IPS-18c (cell line): ENCODE measurements around the gene COL1A1.
A peak's percentile ranks its signal among the peaks of the same experiment; 100 is the strongest.

Source experiments
- H3K4me3 ChIP-seq: 2 replicates; pipeline ENCODE4 v1.7.0; 2013; ENCODE audit warnings: low read depth, mild to moderate bottlenecking, low read length, moderate library complexity; ENCODE audit not compliant: insufficient read depth
- H3K9me3 ChIP-seq: one replicate; pipeline ENCODE4 v1.6.1; 2013; ENCODE audit warnings: mild to moderate bottlenecking, low read length, moderate library complexity; ENCODE audit not compliant: control insufficient read depth, insufficient read depth

COL1A1 gene

GRCh38 chr17:50218071-50218759, 16.8 kb upstream of the COL1A1 start:
- no peaks in the 10 kb centered on the region for H3K9me3 ChIP-seq
- no peak overlapping the region for H3K4me3 ChIP-seq

GRCh38 chr17:50217591-50217990, 16.2 kb upstream of the COL1A1 start:
- H3K9me3 ChIP-seq = no peaks in the 10 kb centered on the region
- H3K4me3 ChIP-seq = no peak overlapping the region

DNA sequence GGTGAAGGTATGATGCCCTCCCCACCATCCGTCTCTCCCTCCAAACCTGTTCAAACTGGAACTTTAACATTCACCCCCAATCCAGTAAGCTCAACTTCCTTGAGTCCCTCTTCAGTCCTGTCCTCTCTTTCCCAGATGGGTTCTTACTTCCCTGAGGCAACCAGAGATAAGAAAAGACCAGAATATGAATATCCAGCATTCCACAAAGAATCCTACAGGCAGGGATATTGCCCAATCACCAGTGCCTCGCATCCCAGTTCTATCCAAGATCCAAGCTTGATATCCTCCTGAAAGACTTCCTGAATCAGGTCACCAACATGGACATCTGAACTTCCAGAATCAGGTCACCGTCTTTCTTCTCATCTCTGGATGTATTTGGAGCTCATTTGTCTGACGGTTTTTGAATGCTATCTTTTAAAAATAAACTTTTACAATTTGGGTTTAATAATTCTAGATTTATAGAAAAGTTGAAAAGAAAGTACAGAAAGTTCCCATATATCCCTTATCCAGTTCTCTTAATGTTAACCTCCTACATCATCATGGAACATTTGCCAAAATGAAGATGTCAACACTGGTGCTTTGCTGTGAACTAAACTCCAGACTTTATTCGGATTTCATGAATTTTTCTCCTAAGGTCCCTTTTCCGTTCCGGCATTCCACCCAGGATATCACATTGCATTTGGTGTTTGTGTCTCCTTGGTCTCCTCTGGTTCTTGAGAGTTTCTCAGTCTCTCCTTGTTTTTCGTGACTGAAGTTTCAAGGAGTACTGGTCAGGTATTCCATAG, 13.7 kb upstream of the COL1A1 start:
- H3K4me3 ChIP-seq = no peak overlapping the region
- no peaks in the 10 kb centered on the region for H3K9me3 ChIP-seq

- H3K4me3 ChIP-seq = no peak overlapping the region
Measured at GRCh38 chr17:50213026-50214022, 11.9 kb upstream of the COL1A1 start.

GRCh38 chr17:50212121-50212843, 10.9 kb upstream of the COL1A1 start:
- H3K4me3 ChIP-seq = no peak overlapping the region

More at GRCh38 chr17:50213026-50214022, 11.9 kb upstream of the COL1A1 start:
- no peaks in the 10 kb centered on the region for H3K9me3 ChIP-seq

DNA sequence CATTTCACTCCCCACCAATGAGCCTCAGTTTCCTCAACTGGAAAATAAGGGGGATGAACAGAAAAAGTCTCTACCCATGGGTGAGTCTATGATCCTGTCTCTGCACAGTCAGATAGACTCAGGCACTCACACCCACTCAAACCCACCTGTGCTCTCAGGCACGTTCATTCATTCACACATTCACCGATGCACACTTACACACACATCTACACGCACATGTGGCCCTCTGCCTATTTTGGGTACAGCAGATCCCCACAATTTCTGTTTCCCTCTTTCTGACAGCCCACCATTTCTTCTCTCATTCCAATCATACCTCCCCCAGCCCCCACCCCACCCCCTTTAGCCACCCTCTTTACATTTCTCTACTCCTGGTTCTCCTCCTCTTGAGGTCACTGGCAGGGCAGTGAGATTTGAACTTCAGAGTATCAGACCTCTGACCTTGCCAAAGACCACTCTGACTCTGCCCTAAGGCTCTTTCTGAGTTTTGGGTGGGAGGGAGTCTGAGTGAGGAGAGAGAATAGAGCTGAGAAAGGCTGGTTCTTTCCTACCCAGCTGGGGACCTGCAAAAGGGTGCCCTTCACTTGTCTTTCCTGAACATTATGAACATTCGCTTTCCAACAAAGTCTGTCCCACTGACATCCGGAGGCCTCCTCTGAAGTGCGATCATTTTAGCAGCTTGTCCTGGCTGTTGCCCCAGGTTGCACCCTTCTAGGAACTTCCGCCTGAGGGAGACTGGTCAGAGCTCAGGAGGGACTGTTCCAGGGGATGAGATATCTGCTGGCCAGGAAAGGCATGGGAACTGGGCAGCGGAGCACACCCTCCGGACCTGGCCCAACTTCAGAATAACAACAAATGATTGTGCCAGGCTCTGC, 10.1 kb upstream of the COL1A1 start:
- Histone ChIP-seq H3K9me3 (no peaks in the 10 kb centered on the region), H3K4me3 (no peak overlapping the region; the same call in 1 of the 2 replicates)

More at GRCh38 chr17:50212121-50212843, 10.9 kb upstream of the COL1A1 start:
- no peaks in the 10 kb centered on the region for H3K9me3 ChIP-seq

- H3K4me3 ChIP-seq = no peak overlapping the region; the same call in 1 of the 2 replicates
- H3K9me3 ChIP-seq = no peaks in the 10 kb centered on the region
Measured at GRCh38 chr17:50210240-50211225, 9.1 kb upstream of the COL1A1 start.

- H3K4me3 ChIP-seq = no peak overlapping the region
- H3K9me3 ChIP-seq = no peaks in the 10 kb centered on the region
Measured at GRCh38 chr17:50209472-50210239, 8.2 kb upstream of the COL1A1 start.

- H3K9me3 ChIP-seq = no peaks in the 10 kb centered on the region
- no peak overlapping the region for H3K4me3 ChIP-seq
Measured at GRCh38 chr17:50209133-50209471, 7.7 kb upstream of the COL1A1 start.

DNA sequence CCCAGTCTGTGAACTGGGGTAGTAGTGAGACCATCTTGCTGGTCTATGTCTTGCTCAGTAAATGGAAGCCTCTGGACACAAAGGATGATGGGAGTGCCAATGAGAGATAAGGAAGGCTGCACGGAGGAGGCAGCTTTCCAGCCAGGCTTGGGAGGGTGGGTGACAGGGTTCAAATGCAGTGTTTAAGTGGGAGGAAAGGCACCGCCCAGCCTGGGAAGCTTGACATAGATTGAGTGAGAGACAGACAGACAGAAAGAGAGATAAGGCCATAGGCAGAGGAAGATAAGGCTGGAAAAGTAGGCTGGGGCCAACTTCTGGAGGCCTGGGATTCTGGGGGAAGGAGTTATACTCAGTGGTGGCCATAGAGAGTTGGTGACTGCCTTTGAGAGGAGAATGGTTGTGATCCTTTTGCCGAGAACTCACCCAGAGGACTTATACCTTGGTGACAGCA, 7.2 kb upstream of the COL1A1 start:
- Histone ChIP-seq H3K9me3 (no peaks in the 10 kb centered on the region), H3K4me3 (no peak overlapping the region)

DNA sequence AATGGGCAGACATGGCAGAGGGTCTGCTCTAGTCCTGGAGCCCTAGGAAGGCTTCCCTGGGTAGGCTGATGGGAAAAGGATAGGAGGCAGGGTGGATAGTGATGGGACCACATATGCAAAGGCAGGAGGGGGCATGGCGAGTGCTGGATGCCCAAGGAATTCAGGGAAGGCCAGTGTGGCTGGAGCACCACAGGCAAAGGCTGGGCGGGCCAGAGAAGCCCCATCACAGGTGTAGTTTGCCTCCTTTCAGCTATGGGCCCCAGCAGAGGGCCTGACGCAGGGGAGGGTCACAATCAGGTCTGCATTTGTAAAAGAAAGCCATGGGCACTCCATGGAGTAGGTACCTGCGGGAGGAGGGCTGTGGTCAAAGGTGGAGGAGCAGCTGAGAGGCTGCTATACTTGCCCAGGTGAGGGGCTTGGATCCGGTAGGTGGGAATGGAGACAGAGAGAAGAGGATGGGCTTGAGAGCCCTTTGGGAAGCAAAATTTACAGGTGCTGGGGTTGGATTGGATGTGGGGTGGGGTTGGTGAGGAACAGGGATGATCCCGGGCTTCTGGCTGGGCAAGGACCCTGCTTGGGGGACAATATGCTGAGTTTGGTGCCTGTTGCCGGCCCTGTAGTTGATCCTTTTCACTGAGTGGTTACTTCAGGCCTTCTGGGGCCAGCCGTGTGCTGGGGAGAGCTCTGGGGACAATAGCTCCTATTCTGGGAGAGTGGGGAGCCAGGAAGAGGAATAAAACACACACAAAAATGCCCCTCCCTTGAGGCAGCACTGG, 6.5 kb upstream of the COL1A1 start:
- Histone ChIP-seq H3K4me3 (no peak overlapping the region), H3K9me3 (no peaks in the 10 kb centered on the region)

GRCh38 chr17:50207315-50207714, 5.9 kb upstream of the COL1A1 start:
- no peak overlapping the region for H3K4me3 ChIP-seq
- H3K9me3 ChIP-seq = no peaks in the 10 kb centered on the region

- peak overlapping the region; percentile 26; the same call in 1 of the 2 replicates for H3K4me3 ChIP-seq
- H3K9me3 ChIP-seq = no peaks in the 10 kb centered on the region
Measured at GRCh38 chr17:50206604-50207293, 5.3 kb upstream of the COL1A1 start.
